Lung (tissue), 12 donors: Measurements from ENCODE around the gene CAMK1D. TPM values are rescaled to one million over a fixed set of nuclear protein-coding genes. Genes with fewer than 3 reads are reported as not detected.

Experiments
- ATAC-seq: fragments of 200-7000 bp; cut with Tn5 transposase; one replicate; pipeline ENCODE4 v1.9.1; 2020; ENCODE audit warnings: moderate number of reproducible peaks; ENCODE audit not compliant: insufficient read depth, low FRiP score
- DNase-seq, 3 donors: peaks; one replicate each; pipeline ENCODE4 v3.0.0-alpha.2; 2013 to 2017
- H3K27ac ChIP-seq, 2 donors: one replicate each; pipeline ENCODE4 v1.5.1; 2013; ENCODE audit warnings: mild to moderate bottlenecking in 2 of 2, moderate library complexity in 2 of 2, control low read depth in 1 of 2, inconsistent platforms in 1 of 2, low read depth in 1 of 2, low read length in 1 of 2
- H3K27me3 ChIP-seq, 3 donors: one replicate each; pipeline ENCODE4 v1.5.1; 2013; ENCODE audit warnings: low read length in 2 of 3; ENCODE audit not compliant: control insufficient read depth in 3 of 3, insufficient read depth in 3 of 3
- H3K36me3 ChIP-seq, 4 donors: one replicate each; pipeline ENCODE4 v1.5.1; 2013; ENCODE audit warnings: low read length in 4 of 4, mild to moderate bottlenecking in 1 of 4, moderate library complexity in 1 of 4; ENCODE audit not compliant: control insufficient read depth in 4 of 4, insufficient read depth in 4 of 4
- H3K4me1 ChIP-seq, 5 donors: one replicate each; pipeline ENCODE4 v1.5.1; 2013; ENCODE audit warnings: low read length in 5 of 5, mild to moderate bottlenecking in 2 of 5, moderate library complexity in 1 of 5; ENCODE audit not compliant: control insufficient read depth in 5 of 5, insufficient read depth in 5 of 5
- H3K4me3 ChIP-seq: one replicate; pipeline ENCODE4 v1.5.1; 2013; ENCODE audit warnings: mild to moderate bottlenecking, control low read depth, moderate library complexity
- H3K9ac ChIP-seq, 2 donors: one replicate each; pipeline ENCODE4 v1.5.1; 2013; ENCODE audit warnings: low read length in 2 of 2, control low read depth in 1 of 2; ENCODE audit not compliant: insufficient read depth in 1 of 2
- H3K9me3 ChIP-seq, 4 donors: one replicate each; pipeline ENCODE4 v1.5.1; 2013; ENCODE audit warnings: low read length in 3 of 4, mild to moderate bottlenecking in 1 of 4, moderate library complexity in 1 of 4; ENCODE audit not compliant: control insufficient read depth in 4 of 4, insufficient read depth in 3 of 4
- CTCF ChIP-seq: IDR thresholded peaks from 2 replicates; pipeline ENCODE4 v1.5.1; 2012; ENCODE audit warnings: mild to moderate bottlenecking; ENCODE audit errors: control extremely low read depth, extremely low read depth
- WGBS, 2 donors: extraction: QIAGEN DNeasy Blood & Tissue Kit; methylation state at CpG; one replicate each; pipeline ENCODE4 v1.1.7; 2013; 5-methylcytosine and 5-hydroxymethylcytosine counted together
- polyA plus RNA-seq, 2 donors: library from polyadenylated mRNA; stranded (reverse); fragments of 200-250 nt; gene quantifications; one replicate each; pipeline ENCODE4 v1.2.1, GENCODE V29; 2013
- total RNA-seq, 2 donors: library from RNA; depleted of rRNA in 1 of 2; stranded (reverse); fragments of >200 nt in 1 of 2; gene quantifications; one replicate each; pipeline ENCODE4 v1.2.1, GENCODE V29; 2014 to 2021
- donor health status: control.
- donor health status: control.
- donor health status: Bipolar disorder and iron deficiency.
- donor health status: healthy.
- donor health status: DM: yes; HTN: yes; CAD: no.

The CAMK1D gene
- total and polyA plus RNA-seq, 4 donors: 3.2 to 37.4 (median 7.0) TPM

DNA sequence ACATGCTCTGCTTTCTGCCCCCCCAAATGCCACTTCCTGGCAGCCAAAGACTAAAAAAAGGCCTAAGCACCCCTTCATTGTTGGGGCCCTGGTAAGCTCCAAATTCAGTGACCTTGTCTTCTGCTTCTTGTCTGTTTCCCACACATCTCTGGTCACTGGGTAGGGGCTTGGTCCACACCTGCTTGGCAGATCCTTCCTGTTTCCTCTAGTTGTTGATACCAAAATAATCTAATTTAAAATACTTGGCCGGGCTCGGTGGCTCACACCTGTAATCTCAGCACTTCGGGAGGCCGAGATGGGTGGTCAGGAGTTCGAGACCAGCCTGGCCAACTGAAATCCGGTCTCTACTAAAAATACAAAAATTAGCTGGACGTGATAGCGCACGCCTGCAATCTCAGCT, 130.6 kb downstream of the CAMK1D start:
- no peak overlapping the region for H3K27ac ChIP-seq
- TF ChIP-seq CTCF: no peak
- no peak overlapping the region for H3K9ac ChIP-seq
- H3K9me3 ChIP-seq: peaks cover 0 to 5% (median 0%) of the 10 kb centered on the region in 4 donors
- DNase-seq (no peak), ATAC-seq (no peak)
- H3K4me1 ChIP-seq: peaks cover 0 to 4% (median 0%) of the 10 kb centered on the region in 5 donors
- no peak overlapping the region for H3K4me3 ChIP-seq
- 79 to 80% methylated on average over 9 of the region's 9 CpGs for WGBS, 2 donors
- peaks cover 0 to 16% (median 0%) of the 10 kb centered on the region in 3 donors for H3K27me3 ChIP-seq
- no peaks in the 10 kb centered on the region for H3K36me3 ChIP-seq

DNA sequence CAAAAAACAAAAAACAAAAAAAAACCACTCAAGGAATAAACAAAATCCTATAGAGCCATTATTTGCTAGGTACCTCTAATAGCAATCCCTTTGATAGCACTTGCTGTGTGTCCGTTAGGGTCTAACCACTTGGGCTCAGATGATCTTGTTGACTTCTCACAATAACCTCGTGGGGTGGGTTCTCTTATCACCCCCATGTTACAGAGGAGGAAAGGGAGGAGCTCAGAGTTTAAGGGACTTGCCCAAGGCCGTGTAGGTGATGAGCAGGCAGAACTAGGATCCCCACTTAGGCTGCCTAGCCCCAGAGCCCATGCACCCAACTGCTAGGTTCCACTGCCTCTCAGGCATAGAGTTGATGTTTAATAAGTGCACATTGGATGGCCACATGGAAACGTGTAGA, 131.1 kb downstream of the CAMK1D start:
- WGBS, 2 donors: 85% methylated on average over 4 of the region's 4 CpGs
- Histone ChIP-seq H3K4me1 (peaks cover 0 to 5% (median 3%) of the 10 kb centered on the region in 5 donors), H3K4me3 (no peak overlapping the region), H3K9ac (no peak overlapping the region), H3K9me3 (peaks cover 0 to 5% (median 0%) of the 10 kb centered on the region in 4 donors), H3K36me3 (no peaks in the 10 kb centered on the region), H3K27me3 (peaks cover 0 to 14% (median 0%) of the 10 kb centered on the region in 3 donors), H3K27ac (no peak overlapping the region)
- no peak for TF ChIP-seq CTCF
- ATAC-seq (no peak), DNase-seq (no peak)

DNA sequence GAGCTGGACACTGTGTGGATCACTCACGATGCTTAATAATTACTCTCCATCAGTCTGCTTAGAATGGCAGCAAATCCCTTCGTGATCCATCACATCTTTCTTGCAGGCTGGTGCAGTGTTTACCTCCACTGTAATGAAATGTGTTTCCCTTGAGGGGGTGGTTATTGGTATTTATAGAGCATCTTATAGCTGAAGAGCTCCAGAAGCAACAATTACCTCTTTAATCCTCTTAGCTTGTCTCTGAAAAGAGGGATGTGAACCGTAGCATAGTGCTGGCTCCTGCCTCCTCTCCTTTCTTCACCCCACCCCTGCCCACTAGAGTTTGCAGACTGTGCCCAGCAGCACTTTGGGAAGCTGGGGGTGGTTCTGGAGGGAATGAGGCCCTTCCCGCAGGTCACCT, 132.6 kb downstream of the CAMK1D start:
- 72 to 81% methylated on average over 4 of the region's 4 CpGs for WGBS, 2 donors
- H3K27ac ChIP-seq: no peak overlapping the region
- H3K4me1 ChIP-seq: peaks cover 0 to 9% (median 5%) of the 10 kb centered on the region in 5 donors
- H3K4me3 ChIP-seq: no peak overlapping the region
- H3K9me3 ChIP-seq: peaks cover 0 to 3% (median 0%) of the 10 kb centered on the region in 4 donors
- TF ChIP-seq CTCF: no peak
- peaks cover 0 to 11% (median 0%) of the 10 kb centered on the region in 3 donors for H3K27me3 ChIP-seq
- H3K36me3 ChIP-seq: no peaks in the 10 kb centered on the region
- no peak overlapping the region for H3K9ac ChIP-seq
- no peak for DNase-seq
- ATAC-seq: no peak

- Histone ChIP-seq H3K9ac (no peak overlapping the region), H3K4me3 (no peak overlapping the region), H3K4me1 (peaks cover 0 to 9% (median 5%) of the 10 kb centered on the region in 5 donors), H3K27me3 (peaks cover 0 to 18% (median 0%) of the 10 kb centered on the region in 3 donors), H3K9me3 (peaks cover 0 to 3% (median 0%) of the 10 kb centered on the region in 4 donors), H3K27ac (no peak overlapping the region), H3K36me3 (no peaks in the 10 kb centered on the region)
- ATAC-seq (no peak), DNase-seq (no peak)
- TF ChIP-seq CTCF: no peak
- 34 to 61% methylated on average over 12 of the region's 12 CpGs for WGBS, 2 donors
Observed at GRCh38 chr10:12482587-12482986, 133.2 kb downstream of the CAMK1D start.
